GM19467 (cell line): ENCODE data around the gene GRIN1.

ENCODE experiments used
- ATAC-seq: cut with Tn5 transposase; IDR thresholded peaks from one replicate; pipeline ENCODE4 v1.9.1; 2021; ENCODE audit warnings: mild to moderate bottlenecking, moderate library complexity; ENCODE audit not compliant: unreplicated experiment

The GRIN1 gene

GRCh38 chr9:137161558-137162486 lies 22.9 kb downstream of the GRIN1 start:
- ATAC-seq = no peak

DNA sequence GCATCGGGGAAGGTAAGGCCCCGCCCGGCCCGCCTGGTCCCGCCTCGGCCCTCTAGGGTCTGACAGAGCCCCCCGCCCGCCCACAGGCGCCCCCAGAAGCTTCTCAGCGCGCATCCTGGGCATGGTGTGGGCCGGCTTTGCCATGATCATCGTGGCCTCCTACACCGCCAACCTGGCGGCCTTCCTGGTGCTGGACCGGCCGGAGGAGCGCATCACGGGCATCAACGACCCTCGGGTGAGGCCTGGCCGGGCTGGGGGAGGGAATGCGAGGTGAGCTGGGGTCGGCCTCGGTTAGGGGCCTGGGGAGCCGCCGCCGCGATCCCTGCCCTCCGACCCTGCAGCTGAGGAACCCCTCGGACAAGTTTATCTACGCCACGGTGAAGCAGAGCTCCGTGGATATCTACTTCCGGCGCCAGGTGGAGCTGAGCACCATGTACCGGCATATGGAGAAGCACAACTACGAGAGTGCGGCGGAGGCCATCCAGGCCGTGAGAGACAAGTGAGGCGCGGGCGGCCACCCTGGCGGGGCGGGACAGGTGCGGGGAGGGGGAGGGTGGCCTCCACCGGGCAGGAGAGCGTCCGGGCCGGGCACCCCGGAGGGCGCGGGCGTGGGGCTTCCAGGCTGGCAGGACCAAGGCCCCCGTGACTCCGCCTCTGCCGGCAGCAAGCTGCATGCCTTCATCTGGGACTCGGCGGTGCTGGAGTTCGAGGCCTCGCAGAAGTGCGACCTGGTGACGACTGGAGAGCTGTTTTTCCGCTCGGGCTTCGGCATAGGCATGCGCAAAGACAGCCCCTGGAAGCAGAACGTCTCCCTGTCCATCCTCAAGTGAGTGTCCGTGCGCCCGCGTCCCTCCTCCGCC lies 23.8 kb downstream of the GRIN1 start:
- no peak for ATAC-seq

DNA sequence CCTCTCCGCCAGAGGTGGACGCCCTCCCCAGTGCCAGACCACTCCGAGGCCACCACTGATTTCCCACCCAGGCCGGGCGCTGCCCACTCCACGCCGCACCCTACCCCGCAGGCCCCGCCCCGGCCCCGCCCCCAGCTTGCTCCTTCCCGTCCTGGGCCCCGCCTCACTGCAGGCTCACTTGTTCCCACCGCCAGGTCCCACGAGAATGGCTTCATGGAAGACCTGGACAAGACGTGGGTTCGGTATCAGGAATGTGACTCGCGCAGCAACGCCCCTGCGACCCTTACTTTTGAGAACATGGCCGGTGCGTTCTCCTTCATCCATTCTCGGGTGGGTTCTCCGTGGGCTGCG lies 24.4 kb downstream of the GRIN1 start:
- no peak for ATAC-seq

- ATAC-seq = no peak
These were observed 24.9 kb downstream of the GRIN1 start for GRCh38 chr9:137163805-137164204.

- ATAC-seq = no peak
These were observed 25.7 kb downstream of the GRIN1 start for GRCh38 chr9:137164370-137165249.

GRCh38 chr9:137165250-137165836 lies 26.4 kb downstream of the GRIN1 start:
- no peak for ATAC-seq

DNA sequence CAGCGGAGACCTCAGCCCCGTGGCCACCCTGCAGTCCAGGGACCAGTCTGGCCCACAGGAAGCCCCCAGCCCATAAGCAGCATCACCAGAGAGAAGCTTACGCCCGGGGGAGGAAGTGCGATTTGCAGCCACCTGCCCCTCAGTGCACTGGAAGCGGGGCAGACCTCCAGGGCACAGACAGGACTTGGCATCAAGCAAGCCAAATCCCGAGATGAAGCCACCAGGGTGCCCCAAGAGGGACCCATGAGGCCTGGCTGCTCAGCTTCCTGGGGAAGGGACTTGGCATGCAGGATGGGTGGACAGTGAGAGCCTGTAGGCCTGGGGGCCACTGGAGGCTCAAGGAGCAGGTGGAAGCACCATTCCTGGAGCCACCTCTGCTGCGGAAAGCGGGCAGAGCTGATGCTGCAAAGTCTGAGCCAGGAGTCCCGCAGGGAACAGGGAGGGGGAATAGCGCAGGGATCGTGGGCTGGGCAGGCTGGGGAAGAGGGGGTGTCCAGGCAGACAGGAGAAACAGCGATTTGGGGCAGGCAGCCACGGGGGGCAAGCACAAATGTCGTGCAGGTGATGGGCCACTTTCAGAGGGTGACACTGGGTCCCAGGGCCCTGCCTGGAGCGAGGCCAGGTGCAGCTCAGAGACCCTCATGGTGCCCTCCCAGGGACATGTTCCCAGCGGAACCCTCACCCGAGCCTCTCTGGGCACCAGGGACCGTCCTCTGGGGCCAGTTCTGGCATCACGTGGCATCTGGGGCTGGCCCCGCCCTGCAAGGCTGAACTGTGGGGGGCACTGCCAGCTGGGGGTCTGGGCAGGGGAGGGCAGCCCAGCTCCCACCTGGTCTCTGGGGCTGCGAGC lies 27.7 kb downstream of the GRIN1 start:
- no peak for ATAC-seq

GRCh38 chr9:137167277-137167746 lies 28.4 kb downstream of the GRIN1 start:
- ATAC-seq = no peak

- ATAC-seq = no peak
These were observed 29.0 kb downstream of the GRIN1 start for GRCh38 chr9:137167747-137168572.

GRCh38 chr9:137168573-137168903 lies 29.6 kb downstream of the GRIN1 start:
- no peak for ATAC-seq

DNA sequence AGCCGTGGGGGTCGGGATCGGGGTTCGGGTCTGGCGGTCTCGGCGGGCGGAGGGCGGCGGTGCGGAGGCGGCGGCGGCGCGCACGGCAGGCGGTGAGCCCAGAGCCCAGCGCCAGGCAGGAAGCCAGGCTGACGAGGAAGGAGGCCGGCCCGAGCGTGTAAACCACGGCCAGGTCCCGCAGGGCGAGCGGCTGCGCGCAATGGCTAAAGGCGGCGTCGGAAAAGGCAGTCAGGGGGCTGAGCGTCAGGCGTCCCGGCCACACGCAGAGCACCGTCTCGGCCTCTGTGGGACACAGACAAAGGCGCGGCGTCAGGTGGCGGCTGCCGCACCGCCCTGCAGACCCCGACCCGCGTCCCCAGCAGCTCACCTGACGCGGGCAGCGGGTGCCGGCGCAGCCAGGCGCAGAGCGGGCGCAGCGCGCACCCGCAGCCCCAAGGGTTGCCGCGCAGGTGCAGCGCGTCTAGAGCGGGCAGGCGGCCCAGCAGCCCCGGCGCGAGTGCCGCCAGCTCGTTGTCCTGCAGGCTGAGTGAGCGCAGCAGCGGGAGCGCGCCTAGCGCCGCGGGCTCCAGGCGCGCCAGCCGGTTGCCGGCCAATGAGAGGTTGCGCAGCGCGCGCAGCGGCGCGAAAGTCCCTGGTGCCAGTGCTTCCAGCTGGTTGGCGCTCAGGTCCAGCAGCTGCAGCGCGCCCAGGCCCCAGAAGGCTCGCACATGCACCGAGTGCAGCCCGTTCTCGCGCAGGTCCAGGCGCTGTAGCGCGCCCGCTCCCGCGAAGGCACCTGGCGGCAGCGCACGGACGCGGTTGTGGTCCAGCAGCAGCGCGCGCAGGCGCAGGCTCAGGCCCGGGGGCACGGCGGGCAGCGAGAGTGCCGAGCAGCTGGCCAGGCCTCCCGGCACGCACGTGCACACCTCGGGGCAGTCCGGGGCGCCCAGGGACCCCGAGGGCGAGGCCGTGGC lies 30.2 kb downstream of the GRIN1 start:
- ATAC-seq = no peak

GRCh38 chr9:137169896-137170358 lies 31.0 kb downstream of the GRIN1 start, which contains the start of gene LRRC26:
Gene LRRC26 (minus strand): TSS chr9:137170051. CDS start chr9:137169943, 108 bp downstream.
- ATAC-seq = no peak

GRCh38 chr9:137170486-137171148 lies 31.7 kb downstream of the GRIN1 start:
- no peak for ATAC-seq

DNA sequence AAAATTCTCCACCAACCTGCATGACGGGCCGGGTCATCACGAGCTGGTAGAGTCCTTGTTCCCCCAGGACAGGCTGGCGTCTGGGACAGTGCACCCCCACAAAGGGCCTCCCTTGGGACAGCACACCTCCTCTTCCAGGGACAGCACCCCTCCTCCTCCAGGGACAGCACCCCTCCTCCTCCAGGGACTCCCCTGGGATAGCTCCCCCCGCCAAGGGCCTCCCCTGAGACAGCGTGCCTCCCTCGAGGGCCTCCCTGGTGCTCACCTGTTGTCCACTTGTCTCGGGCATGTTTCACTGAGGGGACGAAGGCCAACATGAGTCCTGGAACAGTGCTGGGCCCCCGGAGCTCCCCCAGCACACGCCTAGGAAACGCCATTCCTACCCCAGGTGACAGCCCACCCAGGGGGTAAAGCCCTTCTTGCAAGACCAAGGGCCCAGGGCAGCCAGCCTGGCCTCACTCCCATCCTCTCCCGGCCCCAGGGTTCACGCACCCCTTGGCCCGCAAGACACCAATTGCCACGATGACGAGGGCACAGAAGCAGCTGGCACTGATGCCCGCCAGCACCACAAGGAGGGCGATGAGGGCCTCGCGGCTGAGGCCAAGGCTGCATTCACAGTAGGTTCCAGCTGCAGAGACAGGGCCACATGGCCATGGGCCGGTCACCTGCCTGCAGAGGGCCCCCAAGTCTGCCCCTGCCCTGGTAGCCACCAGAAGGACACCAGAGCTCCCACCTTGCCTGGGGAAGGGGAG lies 32.4 kb downstream of the GRIN1 start:
- no peak for ATAC-seq

- ATAC-seq = no peak
These were observed 34.2 kb downstream of the GRIN1 start for GRCh38 chr9:137172901-137173795.
